HT-29 (cell line): ENCODE data around the gene AEBP2. TPM values are rescaled to one million over a fixed set of nuclear protein-coding genes. Genes with fewer than 3 reads are reported as not detected.
"Not testable (repeated sequence)": the region's sequence is repeated elsewhere in the genome, so short reads cannot be mapped to it uniquely, and the experiment has no call there.

Source experiments
- DNase-seq: peaks from one replicate; pipeline ENCODE4 v3.0.0-alpha.2; 2015; ENCODE audit warnings: low spot score
- total RNA-seq: library from RNA; depleted of rRNA; stranded (reverse); fragments of >200 nt; shearing (Covaris generic); gene quantifications from 2 replicates; pipeline ENCODE4 v1.2.3, GENCODE V29; 2014

AEBP2 gene
- total RNA-seq, 1 experiment from 2014 or later = 10.7 TPM

DNA sequence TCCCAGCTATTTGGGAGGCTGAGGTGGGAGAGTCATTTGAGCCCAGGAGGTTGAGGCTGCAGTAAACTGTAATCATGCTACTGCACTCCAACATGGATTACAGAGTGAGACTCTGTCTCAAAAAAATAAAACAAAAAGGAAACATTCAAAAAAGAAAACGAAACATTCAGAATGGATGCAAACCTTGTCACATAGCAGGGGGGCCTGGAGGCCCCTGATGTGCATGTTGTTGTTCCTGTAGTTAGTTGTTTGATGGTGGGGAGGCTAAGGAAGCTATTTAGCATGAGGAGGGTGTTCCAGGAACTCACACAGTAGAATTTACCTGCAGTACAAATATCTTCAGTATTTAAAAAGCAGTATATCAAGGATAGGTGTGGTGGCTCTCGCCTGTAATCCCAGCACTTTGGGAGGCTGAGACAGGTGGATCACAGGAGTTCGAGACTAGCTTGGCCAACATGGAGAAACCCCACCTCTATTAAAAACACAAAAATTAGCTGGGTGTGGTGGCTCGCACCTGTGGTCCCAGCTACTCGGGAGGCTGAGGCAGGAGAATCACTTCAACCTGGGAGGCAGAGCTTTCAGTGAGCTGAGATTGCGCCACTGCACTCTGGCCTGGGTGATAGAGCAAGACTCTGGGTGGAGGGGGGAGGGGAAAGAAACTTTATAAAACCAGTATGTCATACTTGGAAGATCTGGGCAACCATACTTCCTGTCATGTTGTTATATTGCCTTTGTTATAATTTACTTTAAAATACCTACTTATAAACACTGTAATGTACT, 17.6 kb upstream of the AEBP2 start:
- no peak for DNase-seq

DNA sequence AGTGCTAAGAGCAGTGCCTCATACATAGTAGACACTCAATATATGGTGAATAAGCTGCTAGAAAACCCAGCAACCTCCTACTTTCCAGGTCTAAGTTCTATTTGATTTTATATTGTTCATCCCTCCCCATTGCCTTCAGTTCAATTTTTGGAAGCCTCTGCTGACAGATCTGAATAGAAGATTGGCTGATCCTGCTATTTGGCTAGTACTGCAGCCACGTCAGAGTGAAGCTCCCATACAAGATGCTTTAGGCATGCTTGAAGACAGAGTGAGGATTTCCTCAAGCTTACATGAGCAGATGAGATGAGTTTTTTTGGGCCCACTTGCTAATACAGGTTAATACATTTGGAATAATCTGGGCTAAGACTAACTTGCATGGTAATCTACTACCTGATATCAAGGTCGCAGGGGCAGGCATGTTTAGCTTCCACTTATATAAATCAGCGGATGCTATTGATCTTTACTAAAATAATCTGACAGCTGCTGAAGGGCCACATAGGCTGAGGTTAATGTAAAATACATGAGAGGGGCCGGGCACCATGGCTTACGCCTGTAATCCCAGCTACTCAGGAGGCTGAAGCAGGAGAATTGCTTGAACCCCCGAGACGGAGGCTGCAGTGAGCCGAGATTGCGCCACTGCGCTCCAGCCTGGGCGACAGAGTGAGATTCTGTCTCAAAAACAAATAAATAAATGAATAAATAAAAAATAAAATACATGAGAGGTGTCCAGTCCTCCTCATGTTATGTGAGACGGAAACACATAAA, 15.9 kb upstream of the AEBP2 start:
- no peak for DNase-seq

DNA sequence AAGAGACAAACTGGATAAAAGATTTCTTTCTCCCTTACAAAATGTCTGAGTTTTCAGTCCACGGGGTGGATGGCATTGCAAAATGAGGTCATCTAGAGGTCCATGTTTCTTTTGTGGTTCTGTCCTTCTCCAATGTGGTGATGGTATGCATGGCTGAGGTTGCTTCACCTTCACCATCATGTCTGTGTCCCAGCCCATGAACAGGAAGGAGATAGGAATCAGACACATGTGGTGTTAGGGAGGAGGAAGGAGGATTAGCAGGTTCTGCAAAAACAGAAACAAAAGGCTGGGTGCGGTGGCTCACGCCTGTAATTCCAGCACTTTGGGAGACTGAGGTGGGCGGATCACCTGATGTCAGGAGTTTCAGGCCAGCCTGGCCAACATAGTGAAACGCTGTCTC, 11.0 kb upstream of the AEBP2 start:
- DNase-seq = no peak

DNA sequence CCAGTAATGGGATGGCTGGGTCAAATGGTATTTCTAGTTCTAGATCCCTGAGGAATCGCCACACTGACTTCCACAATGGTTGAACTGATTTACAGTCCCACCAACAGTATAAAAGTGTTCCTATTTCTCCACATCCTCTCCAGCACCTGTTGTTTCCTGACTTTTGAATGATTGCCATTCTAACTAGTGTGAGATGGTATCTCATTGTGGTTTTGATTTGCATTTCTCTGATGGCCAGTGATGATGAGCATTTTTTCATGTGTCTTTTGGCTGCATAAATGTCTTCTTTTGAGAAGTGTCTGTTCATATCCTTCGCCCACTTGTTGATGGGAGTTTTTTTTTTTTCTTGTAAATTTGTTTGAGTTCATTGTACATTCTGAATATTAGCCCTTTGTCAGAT, 9.8 kb upstream of the AEBP2 start:
- DNase-seq = not testable (repeated sequence)

DNA sequence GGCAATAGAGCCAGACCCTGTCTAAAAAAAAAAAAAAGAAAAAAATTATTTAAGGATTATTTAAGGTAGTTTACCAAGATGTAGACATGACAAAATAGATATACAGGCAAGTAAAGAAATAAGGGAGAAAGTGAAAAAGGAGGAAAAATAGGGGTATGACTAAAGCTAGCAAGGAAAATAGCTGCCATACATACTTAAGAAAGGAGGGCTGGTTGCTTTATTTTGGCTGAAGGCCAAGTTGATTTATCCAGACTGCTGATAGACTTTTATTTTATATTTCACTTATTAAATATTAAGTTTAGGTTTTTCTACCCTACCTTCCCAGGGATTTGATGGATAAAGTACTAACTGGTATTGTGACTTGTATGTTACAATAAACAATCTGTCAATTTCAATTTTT, 8.3 kb upstream of the AEBP2 start:
- DNase-seq = peak; percentile 32

DNA sequence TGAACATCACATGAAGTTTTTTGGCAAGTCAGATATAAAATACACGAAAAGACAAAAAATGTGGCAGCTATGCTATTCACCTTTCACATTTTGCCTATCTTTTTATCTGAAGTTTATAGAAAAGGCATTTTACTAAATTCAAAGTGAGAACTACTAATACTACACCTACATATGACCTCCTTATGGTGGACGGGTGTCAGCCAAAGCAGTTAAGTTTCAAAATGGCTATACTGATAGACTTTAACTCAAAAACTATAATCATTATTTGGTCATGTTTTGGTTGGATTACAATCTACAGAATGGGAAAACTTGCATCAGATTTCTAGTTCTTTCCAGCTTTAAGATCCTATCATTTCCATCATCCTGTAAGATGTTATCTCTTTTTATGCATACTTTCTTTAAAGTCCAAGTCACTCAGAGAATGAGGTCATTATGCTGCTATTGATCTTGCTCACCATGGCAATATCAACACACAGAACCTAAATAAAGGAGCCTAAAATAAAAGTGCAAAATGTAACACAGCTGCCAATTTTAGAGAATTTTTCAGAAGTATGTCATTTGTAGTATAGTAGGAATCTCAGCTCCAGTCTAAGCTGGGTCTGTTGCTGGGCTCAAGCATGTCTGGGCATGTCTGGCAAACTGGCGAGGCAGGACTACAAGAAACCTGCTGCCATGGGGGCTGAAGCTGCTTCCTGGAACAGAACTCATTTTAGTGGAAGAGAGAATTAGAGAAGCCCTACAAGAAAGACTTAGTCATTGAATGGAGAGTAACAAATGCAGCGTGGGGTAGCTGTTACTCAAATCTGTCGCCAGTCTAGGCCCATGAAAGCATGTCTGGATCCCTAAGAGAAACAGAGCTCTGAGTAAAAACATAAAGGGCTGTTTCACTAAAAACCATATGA, 7.6 kb upstream of the AEBP2 start:
- DNase-seq = peak; percentile 70

DNA sequence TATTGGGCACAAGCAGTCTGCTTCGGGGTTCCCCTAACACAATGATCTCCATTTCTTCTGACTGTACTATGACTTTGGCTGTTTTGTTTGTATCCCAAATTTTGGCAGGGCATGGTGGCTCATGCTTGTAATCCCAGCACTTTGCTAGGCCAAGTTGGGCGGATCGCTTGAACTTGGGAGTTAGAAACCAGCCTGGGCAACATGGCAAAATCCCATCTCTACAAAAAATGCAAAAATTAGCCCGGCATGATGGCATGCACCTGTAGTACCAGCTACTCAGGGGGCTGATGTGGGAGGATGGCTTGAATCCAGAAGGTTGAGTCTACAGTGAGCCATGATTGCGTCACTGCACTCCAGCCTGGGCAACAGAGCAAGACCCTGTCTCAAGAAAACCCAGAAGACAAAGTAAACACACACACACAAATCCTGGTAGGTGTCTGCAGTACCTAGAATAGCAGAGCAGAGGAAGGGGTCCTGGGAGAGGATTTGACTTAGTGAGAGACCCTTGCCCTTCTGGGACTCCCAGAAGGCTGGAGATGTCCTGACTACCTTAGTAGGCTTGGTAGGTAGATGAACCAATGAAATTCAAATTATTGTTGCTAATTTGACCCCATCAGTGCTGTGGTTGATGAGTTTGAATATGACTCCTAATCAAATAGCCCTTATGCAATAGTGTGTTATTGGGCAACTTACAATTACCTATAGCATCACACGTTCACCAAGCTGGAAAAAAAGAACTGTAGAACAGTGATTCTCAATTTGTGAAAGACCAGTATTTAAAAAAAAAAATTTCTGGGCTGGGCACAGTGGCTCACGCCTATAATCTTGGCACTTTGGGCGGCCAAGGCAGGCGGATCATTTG, 6.8 kb upstream of the AEBP2 start:
- DNase-seq = no peak

DNA sequence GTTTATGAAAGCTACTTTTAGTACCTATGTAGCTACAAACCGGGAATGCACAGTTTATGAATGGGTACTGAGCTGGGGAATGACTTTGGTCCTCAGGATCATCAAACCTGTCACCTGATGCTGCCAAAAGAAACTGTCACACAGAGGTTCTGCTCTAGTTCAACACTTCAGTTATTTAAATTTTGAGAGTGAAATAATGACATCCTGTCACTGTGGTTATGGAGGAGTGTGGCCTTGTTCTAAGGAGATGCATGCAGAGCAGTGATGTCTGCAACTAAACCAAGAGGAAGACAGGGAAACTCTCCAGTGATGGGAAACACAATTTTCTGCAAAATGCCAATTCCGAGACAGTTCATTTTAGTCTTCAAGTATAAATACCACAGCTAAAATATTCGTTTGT, 4.8 kb upstream of the AEBP2 start:
- no peak for DNase-seq

DNA sequence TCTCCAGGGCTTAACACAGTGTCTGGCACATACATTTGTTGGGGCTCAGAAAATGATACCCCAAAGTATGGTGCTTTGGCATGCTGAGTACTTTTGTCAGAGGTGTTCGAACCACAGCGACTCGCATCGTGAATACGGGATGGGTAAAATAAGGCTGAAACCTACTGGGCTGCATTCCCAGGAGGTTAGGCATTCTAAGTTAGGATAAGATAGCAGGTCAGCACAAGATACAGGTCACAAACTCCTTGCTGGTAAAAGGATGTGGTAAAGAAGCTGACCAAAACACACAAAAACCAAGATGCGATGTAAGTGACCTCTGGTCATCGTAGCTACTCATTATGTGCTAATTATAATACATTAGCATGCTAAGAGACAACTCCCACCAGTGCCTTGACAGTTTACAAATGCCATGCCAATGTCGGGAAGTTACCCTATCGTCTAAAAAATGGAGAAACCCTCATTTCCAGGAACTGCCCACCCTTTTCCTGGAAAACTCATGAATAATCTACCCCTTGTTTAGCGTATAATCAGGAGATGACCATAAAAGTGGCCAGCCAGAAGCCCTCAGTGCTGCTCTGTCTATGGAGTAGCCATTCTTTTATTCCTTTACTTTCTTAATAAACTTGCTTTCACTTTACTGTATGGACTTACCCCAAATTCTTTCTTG, 3.3 kb upstream of the AEBP2 start:
- DNase-seq = no peak

DNA sequence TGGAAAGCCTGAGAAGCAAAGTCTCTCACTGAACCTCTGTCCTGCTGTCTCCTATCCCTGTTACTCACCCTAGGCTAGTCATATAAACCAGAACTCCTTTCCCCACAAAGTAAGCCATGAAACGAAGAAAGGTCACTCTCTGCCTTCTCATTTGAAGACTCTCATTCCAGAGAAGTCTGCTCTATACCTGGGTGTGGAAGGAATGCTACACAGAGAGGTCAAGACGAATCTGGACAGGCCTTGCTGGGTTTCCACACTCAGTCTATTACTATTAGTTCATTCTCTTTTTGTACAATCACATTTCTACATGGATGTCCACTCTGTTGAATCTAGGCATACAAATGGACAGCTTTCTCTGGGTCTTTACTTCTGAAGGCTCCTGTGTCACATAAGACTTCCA, 2.4 kb upstream of the AEBP2 start:
- no peak for DNase-seq

DNA sequence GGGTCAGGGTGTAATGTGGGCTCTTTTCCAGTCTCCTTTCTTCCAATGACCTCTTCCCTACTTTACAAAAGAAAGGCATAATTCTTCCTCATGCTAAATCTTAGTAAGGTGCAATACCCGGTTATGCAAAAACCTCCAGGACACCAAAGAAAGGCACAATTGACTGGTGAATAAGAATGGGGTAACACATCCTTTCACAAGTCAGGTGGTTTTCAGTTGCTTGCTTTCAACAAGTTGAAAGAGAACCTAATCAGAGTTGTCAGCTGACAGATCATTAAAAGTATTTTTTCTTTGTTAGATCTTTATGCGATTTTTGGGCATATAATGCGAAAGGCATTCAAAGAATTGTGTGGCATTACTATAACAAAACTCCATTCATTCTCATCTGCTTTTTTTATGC, 1.3 kb upstream of the AEBP2 start:
- DNase-seq = no peak

DNA sequence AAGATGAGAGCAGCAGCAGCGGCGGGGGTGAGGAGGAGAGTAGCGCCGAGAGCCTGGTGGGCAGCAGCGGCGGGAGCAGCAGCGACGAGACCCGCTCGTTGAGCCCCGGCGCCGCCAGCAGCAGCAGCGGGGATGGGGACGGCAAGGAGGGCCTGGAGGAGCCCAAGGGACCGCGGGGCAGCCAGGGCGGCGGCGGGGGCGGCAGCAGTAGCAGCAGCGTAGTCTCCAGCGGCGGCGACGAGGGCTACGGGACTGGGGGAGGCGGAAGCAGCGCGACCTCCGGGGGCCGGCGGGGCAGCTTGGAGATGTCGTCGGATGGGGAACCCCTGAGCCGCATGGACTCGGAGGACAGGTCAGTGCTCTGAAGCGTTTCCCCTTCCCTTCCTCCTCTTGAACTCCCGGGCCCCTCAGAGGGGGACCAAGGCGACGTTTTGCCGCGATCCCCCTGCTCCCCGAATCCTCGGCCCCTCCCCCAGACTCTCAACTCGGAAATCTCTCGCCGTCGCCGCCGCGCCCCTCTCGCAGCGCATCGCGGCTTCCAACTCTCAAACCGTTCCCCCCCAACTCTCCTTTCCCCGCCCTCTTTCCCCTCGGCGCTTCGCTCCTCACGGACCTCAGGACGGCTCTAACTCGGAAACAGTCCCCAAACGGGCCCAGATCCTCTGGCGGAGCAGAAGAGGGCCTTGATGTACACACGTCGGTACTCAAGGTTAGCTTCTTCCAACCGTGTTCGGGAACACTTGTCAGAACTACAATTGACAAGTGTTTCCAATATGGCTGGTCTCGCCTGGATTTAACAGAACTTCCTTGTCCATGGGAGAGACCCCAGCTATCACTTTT, 947 bp downstream of the AEBP2 start:
- peak; percentile 52 for DNase-seq

DNA sequence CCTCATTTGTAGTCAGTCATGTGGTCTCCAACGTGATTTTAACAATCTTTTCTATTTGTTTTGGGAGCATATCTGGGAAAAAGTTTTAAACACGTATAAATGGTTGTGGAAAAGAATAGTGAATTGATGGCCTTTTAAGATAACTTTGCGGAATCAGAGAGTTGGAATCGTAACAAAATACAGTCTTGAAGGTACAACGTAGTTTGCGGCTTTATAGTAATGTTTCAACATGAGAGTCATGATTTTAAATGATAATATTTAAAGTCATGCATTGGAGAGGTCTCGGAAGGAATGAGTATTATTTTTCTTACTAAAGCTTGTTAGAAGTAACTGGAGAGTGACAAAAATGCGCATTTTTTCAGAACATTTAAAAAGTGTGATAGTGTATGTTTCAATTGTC, 1.6 kb downstream of the AEBP2 start:
- peak; percentile 23 for DNase-seq

DNA sequence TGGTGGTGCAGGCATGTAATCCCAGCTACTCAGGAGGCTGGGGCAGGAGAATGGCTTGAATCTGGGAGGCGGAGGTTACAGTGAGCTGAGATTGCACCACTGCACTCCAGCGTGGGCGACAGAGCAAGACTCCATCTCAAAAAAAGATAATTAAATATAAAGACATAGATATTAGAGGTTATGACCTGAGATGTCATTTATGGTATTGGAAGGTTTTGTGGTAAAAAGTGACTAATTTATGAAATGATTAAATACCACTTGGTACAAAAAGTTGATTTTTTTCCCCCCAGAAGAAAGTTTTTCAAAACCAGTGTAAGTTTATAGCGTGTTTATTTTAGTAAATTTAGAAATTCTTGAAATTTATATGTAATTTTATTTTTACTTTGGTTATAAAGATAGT, 4.3 kb downstream of the AEBP2 start:
- DNase-seq = no peak

DNA sequence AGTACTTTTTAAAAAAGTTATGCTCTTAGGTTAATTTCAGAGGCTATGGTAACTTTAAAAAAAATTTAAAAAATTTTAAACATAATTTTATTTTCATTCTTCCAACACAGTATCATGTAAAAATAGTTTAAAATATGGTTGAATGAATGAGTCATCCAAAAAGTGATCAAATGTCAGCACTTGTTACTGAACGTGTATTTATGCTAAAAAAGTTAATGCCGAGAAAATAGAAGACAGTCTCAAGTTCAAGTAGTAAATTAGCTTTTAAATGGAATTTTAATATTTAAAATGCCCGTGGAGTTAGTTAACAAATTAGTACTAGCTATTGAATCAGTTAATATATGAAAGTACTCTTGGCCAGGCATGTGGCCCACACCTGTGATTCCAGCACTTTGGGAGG, 4.8 kb downstream of the AEBP2 start:
- DNase-seq = no peak

DNA sequence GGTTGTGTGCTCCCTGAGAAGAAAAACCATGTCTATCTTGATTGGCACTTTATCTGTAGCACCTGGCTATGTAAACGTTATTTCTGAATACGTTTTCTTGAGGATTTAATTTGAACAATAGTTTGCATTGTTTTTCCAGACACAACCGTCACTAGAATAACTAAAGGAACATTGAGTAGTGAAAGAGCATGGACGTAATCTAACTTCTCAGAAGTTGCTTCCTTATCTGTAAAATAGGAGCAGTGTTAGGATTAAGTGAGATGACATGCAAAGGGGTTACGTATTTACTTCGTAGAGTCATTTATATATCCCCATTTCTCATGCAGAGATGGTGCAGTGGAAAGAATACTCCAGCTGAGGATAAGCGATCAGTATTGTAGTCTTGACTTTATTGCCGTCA, 8.1 kb downstream of the AEBP2 start:
- no peak for DNase-seq

DNA sequence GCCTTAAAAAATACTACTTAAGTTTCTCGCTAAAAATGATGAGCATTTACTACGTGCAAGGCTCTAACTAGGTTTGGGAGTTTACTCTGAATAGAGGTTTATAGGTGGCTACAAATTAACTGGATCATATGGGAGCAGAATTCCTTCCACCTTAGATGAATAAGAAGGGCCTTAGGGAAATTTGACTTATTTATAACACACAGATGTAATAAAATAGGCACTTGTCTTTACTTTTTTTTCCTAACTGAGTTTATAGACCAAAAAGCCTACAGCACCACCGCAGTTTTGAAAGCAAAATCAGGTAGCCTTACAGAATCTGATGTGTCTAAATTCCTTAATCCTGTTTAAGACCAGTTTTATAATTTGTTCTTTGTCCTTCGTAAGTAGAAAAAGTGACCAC, 10.5 kb downstream of the AEBP2 start:
- no peak for DNase-seq

DNA sequence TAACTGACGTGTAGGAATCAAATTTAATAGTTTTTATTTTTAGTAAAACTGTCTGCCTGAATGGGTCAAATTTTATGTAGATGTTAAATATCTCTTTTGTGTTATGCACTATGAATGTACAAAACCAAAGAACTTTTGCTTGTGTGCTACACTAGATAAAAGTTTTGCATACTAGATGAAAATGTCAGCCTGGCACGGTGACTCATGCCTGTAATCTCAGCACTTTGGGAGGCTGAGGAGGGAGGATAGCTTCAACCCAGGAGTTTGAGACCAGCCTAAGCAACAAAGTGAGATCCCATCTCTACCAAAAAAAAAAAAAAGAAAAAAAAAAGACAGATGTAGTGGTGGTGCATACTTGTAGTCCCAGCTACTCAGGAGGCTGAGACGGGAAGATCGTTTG, 11.1 kb downstream of the AEBP2 start:
- DNase-seq = no peak

DNA sequence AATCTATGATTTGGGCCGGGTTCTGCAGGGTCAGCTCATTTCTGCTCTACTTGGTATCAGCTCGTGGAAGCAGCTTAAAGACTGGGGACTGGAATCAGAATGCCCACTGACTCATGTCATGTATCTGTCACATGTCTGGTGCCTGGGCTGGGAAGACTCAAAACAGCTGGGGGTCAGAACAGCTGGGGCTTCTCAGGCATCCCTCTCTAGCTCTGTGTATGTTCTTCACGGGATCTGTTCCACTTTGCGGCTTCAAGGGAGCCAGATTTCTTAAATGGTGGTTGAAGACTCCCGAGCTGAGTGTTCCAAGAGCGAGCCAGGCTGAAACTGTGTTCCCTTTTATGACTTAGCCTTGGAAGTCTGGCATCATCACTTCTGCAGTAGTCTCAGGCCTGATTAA, 11.9 kb downstream of the AEBP2 start:
- no peak for DNase-seq

DNA sequence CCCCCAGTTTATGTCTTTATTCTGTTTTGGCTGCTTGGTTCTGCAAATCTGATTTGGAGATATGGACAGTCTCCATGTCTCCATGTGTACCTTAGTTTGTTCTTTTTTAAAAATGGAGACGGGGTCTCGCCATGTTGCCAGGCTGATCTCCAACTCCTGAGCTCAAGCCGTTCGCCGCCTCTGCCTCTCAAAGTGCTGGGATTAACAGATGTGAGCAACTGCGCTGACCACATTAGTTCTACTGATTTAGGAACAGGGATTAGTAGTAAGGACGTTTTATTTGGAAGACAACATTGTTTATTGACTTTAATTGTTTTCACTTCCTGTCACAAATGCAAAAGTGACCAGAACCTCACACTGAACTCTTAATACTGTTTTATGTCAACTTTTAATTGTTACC, 14.7 kb downstream of the AEBP2 start:
- no peak for DNase-seq
